ENCODE measurements around the gene VPS25.
"Not testable (repeated sequence)": the region's sequence is repeated elsewhere in the genome, so short reads cannot be mapped to it uniquely, and the experiment has no call there.

The VPS25 gene

DNA sequence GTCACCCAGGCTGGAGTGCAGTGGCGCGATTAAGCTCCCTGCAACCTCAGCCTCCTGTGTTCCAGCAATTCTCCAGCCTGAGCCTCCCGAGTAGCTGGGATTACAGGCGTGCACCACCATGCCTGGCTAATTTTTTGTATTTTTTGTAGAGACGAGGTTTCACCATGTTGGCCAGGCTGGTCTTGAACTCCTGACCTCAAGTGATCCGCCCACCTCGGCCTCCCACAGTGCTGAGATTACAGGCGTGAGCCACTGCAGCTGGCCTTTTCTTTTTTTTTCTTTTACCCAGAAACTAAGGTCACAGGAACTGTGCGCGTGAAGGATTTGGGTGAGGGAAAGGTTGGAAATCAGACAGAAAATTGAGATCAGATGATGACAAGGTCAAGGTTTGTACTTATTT, 3.3 kb upstream of the VPS25 start:
- not testable (repeated sequence) for DNase-seq

DNA sequence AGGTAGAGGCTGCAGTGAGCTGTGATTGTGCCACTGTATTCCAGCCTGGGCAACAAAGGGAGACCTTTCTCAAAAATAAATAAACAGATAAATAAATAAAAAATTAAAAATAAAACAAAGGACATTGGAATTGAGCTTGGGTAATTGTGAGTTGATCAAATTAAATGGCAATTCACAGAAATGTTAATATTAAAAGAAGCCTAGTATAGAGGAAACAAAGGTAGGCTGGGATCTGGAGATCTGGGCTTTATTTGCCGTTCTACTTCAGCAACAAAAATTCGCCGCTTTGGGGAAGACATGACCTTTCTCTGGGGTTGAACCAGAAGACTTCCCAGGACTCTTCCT, 332 bp upstream of the VPS25 start:
- no peak for DNase-seq

DNA sequence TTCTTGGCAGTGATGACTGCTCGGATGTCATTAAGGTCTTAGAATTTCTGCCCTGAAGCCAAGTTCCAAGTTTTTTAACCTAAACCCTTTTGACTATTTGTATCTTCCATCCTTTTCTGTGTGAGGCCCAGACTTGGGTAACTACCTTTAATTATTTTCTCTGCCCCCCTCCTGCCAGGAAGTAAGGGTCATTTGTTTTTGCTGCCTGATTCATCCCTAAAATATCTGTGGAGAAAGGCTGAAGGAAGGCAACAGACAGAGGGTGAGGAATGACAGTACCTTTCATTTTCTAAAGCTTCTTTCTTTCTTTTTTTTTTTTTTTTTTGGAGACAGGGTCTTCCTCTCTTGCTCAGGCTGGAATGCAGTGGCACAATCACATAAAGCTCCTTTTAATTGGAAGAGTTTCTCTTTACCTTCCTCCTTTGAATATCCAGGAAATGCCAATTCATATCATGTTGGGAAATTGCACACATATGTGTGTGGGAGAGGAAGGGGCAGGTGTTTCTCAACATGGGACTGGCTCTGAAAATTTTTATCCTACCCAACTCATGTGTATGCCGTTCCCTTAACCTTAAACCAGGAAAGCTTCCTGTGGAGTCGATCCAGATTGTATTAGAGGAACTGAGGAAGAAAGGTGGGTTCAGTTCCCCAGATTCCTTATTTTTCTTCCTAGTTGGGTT, 957 bp downstream of the VPS25 start:
- no peak for DNase-seq

DNA sequence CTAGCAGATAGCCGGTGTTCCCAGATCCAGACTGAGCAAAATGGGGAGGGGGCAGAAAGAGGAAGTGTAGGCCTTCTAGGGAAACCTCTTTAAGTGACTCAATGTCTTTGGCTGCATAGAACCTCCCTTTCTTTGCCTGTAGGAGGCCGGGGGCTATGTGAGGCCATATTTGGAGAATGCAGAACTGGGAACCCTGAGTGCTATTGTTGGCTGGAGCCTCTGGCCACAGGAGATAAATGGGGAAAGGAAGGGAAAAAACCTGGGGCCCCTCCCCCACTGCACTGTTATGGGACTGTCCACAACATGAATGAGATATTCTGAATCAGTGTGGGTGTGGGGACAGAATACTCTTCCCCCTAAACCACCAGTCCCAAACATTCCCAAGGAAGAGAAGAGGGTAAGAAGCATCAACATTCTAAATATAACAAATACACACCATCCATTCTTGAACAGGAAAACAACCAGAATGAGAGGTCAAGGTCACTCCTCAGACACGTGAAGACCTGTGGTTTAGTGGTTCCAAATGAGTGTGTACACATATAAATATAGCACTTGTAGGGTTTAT, 2.4 kb downstream of the VPS25 start:
- DNase-seq, result no peak

DNA sequence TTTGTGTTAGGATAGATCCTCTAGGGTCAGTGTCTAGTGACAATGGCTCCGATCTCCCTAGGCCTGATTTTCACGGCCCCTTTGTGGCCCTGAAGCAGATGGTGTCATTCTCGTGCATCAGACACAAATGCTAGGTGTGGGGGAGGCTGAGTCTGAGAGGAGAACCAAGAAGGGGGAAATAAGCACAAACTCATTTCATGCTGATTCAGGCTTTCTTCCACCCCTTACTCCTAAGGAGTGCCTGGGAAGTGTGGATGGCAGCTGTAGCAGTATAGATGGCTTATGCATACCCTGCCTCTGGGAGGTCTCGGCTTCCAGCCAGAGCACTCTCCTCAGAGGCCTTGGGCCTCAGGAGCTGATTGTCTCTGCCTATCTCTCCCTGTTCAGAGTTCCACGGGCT, 5.3 kb downstream of the VPS25 start:
- no peak for DNase-seq

DNA sequence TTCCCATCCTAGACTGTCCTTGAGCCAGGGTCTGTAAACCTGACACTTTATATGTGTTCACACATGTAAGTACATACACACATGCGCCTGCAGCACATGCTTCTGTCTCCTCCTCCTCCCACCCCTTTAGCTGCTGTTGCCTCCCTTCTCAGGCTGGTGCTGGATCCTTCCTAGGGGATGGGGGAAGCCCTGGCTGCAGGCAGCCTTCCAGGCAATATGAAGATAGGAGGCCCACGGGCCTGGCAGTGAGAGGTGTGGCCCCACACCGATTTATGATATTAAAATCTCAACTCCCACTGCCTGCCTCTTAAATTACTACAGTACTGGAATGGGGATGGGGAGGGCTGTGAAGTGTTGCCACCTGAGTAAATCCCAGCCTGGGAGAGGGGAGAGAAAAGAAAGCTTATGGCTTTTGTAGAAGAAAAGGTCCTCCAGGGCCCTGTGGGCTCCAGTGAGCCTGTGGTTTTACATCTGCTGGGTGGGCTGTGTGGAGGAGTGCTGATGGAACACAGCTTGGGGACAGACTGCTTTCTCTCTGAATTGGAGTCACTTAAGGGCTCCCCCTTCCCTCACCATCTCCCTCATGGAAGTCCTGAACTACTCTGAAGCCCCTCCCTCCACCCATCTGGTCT, 6.2 kb downstream of the VPS25 start:
- DNase-seq, result no peak

DNA sequence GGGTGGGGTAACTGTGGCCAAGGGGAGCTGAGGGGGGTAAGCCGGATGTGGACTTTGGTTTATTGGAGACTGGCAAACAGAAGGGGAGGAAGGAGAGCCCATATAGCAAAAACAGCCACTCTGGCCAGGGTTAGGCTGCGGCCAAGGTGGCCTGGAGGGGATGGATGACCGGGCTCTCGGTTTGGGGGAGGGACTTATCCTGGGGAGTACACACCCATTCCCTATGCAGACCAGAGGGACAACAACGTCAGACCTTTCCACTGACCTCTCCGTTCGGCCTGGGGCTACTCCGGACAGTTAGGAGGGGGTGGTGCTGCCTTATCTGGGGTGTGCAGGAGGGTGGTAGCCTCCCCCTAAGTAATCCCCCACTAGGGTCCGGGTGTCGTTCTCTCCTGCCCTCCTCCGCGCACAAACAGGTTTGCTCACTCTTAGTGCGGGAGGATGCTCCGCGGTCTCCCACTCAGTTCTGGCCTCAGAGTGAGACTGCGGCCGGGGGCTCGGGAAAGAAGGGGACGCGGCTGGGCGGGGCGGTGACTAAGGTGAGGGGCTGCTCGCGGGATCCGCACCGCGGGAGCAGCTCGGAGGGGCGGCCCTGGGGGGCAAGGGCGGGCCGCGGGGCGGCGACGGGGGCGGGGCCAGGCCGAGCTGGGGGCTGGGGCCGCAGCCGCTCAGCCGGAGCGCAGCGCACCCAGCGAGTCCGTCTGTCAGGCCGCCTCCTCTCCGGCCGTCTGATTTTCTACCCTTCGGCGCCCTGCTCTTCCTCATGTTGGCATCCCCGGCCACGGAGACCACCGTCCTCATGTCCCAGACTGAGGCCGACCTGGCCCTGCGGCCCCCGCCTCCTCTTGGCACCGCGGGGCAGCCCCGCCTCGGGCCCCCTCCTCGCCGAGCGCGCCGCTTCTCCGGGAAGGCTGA, 6.9 kb downstream of the VPS25 start, which contains the start of gene WNK4:
TSS of gene WNK4 (plus strand) at position 675 of the 915 bp plus-strand sequence. CDS start at position 764, 89 bp downstream.
- DNase-seq, result no peak

DNA sequence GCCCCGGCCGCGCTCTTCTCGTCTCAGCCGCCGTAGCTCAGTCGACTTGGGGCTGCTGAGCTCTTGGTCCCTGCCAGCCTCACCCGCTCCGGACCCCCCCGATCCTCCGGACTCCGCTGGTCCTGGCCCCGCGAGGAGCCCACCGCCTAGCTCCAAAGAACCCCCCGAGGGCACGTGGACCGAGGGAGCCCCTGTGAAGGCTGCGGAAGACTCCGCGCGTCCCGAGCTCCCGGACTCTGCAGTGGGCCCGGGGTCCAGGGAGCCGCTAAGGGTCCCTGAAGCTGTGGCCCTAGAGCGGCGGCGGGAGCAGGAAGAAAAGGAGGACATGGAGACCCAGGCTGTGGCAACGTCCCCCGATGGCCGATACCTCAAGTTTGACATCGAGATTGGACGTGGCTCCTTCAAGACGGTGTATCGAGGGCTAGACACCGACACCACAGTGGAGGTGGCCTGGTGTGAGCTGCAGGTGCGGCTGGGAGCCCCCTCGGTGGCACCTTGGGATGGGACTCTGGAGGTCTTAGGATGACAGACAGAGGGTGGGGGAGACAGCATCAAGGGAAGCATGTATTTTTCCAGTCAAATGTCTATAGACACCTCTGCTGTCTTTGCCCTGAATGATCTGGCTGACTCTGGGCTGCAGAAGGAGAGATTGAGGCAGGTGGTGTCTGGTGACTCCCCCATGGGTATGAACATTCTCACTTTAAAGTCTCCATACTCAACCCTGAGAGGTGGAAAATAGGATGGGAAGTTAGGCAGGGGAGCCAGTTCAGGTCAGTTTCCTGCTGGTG, 7.8 kb downstream of the VPS25 start:
- no peak for DNase-seq

DNA sequence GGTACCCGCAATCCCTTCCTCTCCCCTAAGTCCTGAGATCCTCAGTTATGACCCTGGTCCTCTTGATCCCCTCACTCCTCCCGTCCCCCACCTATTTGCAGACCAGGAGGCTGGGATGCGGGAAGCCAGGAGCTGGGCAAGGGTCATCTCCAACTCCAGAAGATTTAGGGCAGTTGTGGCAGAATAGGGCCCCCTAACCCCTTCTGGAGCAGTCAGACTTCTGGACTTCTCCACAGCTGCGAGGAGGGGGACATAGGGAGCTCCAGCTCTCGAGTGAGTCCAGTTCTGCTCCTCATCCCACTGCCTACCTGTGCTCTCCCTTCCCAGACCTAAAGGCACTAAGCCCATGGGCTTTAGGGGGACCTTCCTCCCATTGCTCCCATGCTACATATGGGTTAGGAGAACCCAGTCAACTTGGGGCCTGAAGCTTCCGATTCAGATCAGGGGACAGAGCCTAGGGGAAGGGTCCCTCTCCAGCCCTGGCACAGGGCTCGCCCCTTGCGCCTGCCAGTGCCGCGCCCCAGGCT, 8.5 kb downstream of the VPS25 start:
- no peak for DNase-seq

DNA sequence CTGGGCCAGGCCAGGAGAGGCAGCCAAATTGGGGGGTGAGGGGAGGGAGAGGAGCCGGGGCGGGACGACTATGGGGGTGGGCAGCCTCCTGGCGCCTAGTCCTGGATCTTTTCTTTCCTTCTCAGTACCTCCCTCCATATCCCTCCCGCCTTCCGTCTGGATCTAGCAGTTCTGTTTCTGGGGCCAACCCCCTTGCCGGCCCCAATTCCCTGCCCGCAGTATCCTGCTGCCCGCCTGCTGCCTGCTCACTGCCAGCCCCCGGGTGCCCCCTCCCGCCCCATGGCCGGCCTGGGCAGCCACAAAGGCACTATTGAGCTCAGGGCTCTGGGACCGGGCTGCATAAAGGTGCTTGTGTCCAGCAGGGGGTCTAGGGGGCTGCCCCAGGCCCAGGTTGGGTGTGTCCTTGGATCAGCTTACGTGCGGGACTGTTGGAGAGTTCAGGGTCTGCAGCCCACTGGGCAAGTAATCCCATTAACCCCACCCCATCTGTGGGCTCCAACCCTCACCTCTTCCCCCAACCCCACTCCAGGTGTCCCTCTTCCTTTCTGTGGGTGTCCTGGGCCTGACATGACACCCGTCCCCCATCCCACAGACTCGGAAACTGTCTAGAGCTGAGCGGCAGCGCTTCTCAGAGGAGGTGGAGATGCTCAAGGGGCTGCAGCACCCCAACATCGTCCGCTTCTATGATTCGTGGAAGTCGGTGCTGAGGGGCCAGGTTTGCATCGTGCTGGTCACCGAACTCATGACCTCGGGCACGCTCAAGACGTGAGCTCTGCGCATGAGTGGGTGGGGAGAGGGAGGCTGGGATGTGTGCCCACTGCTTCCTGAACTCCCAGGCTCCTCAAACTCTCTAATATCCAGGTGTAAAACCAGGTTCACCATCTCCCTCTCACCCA, 9.2 kb downstream of the VPS25 start:
- DNase-seq, result no peak

DNA sequence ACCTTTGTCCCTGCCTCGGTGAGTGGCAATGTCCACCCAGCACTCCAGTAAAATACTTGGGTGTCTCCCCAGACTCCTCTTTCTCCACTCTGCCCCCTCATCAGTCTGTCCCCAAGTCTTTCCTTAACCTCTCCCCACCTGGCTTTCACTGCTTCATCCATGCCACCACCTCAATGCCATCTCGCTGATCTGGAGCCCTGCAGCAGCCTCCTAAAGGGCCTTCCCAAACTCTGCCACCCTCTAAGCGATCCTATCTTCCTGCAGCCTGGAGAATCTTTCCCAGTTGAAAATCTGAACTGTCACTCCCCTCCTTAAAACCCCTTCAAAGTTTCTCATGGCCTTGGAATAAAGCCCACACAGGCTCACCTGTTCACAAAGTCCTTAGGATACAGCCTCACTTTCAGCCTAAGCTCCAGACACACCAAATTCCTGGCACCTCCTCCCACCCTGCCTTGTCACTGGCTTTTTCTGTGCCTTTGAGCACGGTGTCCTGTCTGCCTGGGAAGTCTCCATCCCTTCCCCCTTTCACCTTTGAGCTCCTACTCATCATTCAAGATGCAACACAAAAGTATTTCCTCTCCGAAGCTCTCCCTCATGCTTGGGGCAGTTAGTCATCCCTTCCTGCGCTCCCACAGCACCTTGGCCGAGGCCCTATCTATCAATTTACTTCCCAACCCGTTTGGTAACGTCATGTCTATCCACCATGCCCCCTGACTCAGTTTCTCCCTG, 10.0 kb downstream of the VPS25 start:
- DNase-seq, result no peak

DNA sequence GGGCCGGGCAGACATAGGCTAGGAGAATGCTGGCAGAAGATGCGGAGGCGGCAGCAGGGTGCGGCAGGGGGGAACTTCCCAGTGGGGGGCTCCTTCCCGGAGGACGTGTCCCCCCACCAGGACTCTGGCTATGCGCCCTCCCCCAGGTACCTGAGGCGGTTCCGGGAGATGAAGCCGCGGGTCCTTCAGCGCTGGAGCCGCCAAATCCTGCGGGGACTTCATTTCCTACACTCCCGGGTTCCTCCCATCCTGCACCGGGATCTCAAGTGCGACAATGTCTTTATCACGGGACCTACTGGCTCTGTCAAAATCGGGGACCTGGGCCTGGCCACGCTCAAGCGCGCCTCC, 10.5 kb downstream of the VPS25 start:
- no peak for DNase-seq

DNA sequence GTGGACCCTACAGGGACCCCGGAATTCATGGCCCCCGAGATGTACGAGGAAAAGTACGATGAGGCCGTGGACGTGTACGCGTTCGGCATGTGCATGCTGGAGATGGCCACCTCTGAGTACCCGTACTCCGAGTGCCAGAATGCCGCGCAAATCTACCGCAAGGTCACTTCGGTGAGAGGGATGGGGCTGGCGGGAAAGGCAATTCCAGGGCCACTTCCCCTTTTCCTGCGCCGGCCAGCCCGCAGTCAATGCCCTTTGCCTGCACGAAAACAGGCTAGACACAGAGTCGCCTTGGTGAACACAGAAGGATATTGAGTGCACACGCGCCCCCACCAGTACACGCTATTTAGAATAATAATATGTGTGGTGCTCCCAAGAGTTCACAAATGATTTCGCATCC, 11.2 kb downstream of the VPS25 start:
- DNase-seq, result no peak

DNA sequence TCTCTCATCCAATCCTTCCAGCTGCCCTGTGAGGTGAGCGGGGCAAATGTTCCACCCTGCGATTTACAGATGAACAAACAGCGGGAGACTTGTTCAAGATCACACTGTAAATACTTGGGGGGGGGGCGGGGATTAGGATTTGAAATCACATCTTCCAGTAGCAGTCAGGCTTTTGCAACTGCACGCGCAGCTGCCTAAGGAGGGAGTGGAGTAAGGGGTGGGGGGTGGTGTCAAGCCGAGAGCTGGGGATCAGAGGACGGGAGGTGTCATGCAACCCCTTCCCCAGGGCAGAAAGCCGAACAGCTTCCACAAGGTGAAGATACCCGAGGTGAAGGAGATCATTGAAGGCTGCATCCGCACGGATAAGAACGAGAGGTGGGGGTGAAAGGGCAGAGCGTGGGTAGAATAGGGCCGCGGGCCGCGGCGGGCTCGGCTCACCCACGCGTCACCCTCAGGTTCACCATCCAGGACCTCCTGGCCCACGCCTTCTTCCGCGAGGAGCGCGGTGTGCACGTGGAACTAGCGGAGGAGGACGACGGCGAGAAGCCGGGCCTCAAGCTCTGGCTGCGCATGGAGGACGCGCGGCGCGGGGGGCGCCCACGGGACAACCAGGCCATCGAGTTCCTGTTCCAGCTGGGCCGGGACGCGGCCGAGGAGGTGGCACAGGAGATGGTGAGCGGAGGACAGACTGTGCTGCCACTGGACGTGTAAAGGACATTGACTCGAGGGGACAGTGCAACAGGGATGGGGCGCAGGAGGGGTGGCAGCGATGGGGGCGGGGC, 11.8 kb downstream of the VPS25 start:
- DNase-seq, result no peak

DNA sequence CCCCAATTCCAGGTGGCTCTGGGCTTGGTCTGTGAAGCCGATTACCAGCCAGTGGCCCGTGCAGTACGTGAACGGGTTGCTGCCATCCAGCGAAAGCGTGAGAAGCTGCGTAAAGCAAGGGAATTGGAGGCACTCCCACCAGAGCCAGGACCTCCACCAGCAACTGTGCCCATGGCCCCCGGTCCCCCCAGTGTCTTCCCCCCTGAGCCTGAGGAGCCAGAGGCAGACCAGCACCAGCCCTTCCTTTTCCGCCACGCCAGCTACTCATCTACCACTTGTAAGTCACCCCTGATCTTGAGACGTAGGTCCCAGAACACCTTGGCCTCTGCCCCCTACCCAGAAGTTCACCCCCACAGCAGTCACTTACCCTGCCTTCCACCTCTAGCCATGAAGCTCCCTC, 14.0 kb downstream of the VPS25 start:
- DNase-seq, result no peak

DNA sequence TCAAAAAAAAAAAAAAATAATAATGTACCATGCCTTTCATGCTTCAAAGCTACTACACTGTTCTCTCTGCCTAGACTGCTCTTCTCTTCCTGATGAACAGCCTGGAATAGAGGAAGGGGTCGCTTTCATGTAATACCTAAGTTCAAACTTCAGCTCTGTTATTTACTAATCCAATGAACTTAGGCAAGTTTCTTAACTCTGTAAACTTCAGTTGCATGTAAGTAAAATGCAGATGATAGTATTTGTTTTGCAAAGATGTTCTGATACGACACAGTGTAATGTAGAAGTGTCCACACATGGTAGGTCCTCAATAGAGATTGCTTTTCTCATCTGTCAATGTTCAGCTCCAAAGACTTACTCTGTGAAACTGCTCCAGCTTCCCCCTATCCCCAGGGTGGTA, 18.7 kb downstream of the VPS25 start:
- no peak for DNase-seq

DNA sequence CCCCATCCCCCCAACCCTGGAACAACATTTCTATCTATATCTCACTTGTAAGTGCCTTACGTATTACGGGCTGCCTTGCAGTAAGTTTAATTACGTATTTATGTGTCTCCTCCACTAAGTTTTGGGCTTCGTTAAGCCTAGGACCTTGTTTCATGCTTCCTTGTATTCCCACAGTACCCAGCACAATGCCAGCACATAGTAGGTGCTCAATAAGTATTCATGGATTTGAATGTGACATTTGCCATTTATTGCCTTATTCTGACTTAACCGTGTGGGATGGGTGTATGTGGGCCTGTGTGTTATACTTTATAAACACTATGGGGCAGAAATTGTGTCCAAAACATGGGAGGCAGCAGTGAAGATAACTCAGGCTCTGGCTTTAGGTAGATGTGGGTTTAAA, 19.3 kb downstream of the VPS25 start:
- DNase-seq, result no peak

DNA sequence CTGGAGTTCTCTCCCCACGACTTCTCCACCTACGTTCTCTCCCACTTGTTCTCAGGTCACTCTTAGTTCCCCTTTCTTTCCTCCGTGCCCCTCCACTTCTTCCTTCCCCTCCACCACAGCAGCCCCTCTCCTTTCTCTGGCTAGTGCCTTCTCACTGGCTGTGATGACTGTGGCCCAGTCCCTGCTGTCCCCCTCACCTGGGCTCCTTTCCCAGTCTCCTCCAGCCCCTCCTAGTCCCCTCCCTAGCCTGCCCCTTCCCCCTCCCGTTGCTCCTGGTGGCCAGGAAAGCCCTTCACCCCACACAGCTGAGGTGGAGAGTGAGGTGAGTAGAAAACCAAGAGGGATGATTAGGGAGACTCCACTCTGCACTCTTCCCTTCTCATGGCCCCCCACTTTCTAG, 21.8 kb downstream of the VPS25 start:
- DNase-seq, result no peak

DNA sequence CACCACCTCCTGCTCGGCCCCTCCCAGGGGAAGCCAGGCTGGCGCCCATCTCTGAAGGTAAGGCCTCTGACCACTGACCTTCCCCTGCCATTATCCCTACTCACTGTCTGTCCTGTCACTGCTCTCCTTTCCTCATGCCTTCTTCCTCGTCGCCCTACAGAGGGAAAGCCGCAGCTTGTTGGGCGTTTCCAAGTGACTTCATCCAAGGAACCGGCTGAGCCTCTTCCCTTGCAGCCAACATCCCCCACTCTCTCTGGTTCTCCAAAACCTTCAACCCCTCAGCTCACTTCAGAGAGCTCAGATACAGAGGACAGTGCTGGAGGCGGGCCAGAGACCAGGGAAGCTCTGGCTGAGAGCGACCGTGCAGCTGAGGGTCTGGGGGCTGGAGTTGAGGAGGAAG, 22.2 kb downstream of the VPS25 start:
- DNase-seq, result no peak
